ENCODE results near the gene REM2.

REM2 gene

GRCh38 chr14:22932146-22932545 is 49.1 kb downstream of the REM2 start:
- DNase-seq, result no peak

DNA sequence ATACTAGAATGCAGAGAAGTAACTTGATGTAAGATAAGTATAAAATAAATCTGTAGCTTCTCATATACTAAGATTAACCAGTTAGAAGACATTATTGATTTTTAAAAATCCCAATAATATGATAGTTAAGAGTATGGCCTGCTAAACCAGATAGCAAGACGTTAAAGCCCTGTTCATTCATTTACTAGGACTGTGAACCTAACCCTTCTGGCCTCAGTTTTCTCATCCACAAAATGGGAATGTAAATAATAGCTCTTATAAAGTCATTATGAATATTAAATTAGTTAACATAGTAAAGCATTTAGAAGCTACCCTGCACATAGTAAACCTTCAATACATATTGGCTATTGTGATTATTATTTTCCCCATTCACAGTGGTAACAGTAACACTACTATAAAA is 52.1 kb downstream of the REM2 start:
- no peak for DNase-seq

Measured in NCI-H1930 (cell line).